DND-41 (cell line): ENCODE results near the gene KXD1.

Experiments used
- ATAC-seq: fragments of 200-7000 bp; cut with Tn5 transposase; 3 replicates; pipeline ENCODE4 v1.9.1; 2021; ENCODE audit warnings: low read depth; ENCODE audit not compliant: insufficient read depth
- DNase-seq: peaks from one replicate; pipeline ENCODE4 v3.0.0-alpha.2; 2020
- H2AFZ ChIP-seq: 2 replicates; pipeline ENCODE4 v1.6.0; 2012; ENCODE audit warnings: low read depth, low read length
- H3K27ac ChIP-seq: 2 replicates; pipeline ENCODE4 v1.5.1; 2012; ENCODE audit warnings: low read length, inconsistent platforms
- H3K27me3 ChIP-seq: fragments of 200-600 bp; sonication (generic); 2 replicates; pipeline ENCODE4 v1.6.0; 2012; ENCODE audit warnings: low read length, mild to moderate bottlenecking, inconsistent platforms; ENCODE audit not compliant: insufficient read depth, poor library complexity
- H3K36me3 ChIP-seq: 2 replicates; pipeline ENCODE4 v1.5.1; 2012; ENCODE audit warnings: low read length, inconsistent platforms; ENCODE audit not compliant: insufficient read depth
- H3K4me1 ChIP-seq: 2 replicates; pipeline ENCODE4 v1.5.1; 2012; ENCODE audit warnings: mild to moderate bottlenecking, low read length; ENCODE audit not compliant: insufficient read depth
- H3K4me2 ChIP-seq: 2 replicates; pipeline ENCODE4 v1.6.0; 2012; ENCODE audit warnings: mild to moderate bottlenecking, moderate library complexity, low read length, inconsistent platforms; ENCODE audit not compliant: insufficient read depth
- H3K4me3 ChIP-seq, 2 experiments: fragments of 200-600 bp in 1 of 2; shearing (Covaris generic) in 1 of 2; 2 replicates each; pipeline ENCODE4 v1.5.1; 2012 to 2016; ENCODE audit warnings: inconsistent platforms in 2 of 2, low read length in 2 of 2, mild to moderate bottlenecking in 2 of 2, low read depth in 1 of 2, moderate library complexity in 1 of 2
- H3K79me2 ChIP-seq: 2 replicates; pipeline ENCODE4 v1.6.0; 2012; ENCODE audit warnings: low read length, inconsistent platforms; ENCODE audit not compliant: insufficient read depth
- H3K9ac ChIP-seq: 2 replicates; pipeline ENCODE4 v1.6.0; 2012; ENCODE audit warnings: low read depth, mild to moderate bottlenecking, inconsistent platforms, low read length, moderate library complexity
- H3K9me3 ChIP-seq: 2 replicates; pipeline ENCODE4 v1.5.1; 2012; ENCODE audit warnings: low read length, moderate library complexity, mild to moderate bottlenecking, inconsistent platforms; ENCODE audit not compliant: insufficient read depth, severe bottlenecking
- H4K20me1 ChIP-seq: 2 replicates; pipeline ENCODE4 v1.6.0; 2012; ENCODE audit warnings: low read length; ENCODE audit not compliant: insufficient read depth
- CTCF ChIP-seq: IDR thresholded peaks from 2 replicates; pipeline ENCODE4 v1.5.1; 2012; ENCODE audit warnings: borderline replicate concordance, low read length, moderate library complexity, mild to moderate bottlenecking; ENCODE audit not compliant: poor library complexity, severe bottlenecking; ENCODE audit errors: extremely low read depth
- EZH2 ChIP-seq: IDR thresholded peaks from 3 replicates; pipeline ENCODE4 v1.6.1; 2012; ENCODE audit warnings: borderline replicate concordance, low read depth, mild to moderate bottlenecking, moderate library complexity, low read length, inconsistent platforms; ENCODE audit not compliant: severe bottlenecking

The KXD1 gene

GRCh38 chr19:18595475-18595874 is 37.8 kb downstream of the KXD1 start:
- Histone ChIP-seq H3K36me3 (peaks cover 7% of the 10 kb centered on the region), H3K27ac (no peak overlapping the region), H2AFZ (no peak overlapping the region), H3K79me2 (peaks cover 1% of the 10 kb centered on the region; the same call in 1 of the 2 replicates), H4K20me1 (peaks cover 6% of the 10 kb centered on the region), H3K9ac (no peak overlapping the region), H3K4me2 (no peak overlapping the region), H3K4me1 (peaks cover 23% of the 10 kb centered on the region), H3K4me3 (no peak overlapping the region), H3K27me3 (no peaks in the 10 kb centered on the region), H3K9me3 (no peaks in the 10 kb centered on the region)
- DNase-seq (no peak), ATAC-seq (no peak)
- TF ChIP-seq EZH2 = no peak
- TF ChIP-seq CTCF = no peak

- no peaks in the 10 kb centered on the region for H3K9me3 ChIP-seq
- H2AFZ ChIP-seq = no peak overlapping the region
- no peak for DNase-seq
- no peaks in the 10 kb centered on the region for H3K36me3 ChIP-seq
- no peaks in the 10 kb centered on the region for H3K27me3 ChIP-seq
- H3K4me2 ChIP-seq = no peak overlapping the region
- no peak overlapping the region for H3K9ac ChIP-seq
- H3K4me3 ChIP-seq = no peak overlapping the region
- TF ChIP-seq EZH2 = no peak
- TF ChIP-seq CTCF = no peak
- H3K79me2 ChIP-seq = no peaks in the 10 kb centered on the region
- no peak overlapping the region for H3K27ac ChIP-seq
- ATAC-seq = no peak
- no peaks in the 10 kb centered on the region for H4K20me1 ChIP-seq
- H3K4me1 ChIP-seq = peaks cover 21% of the 10 kb centered on the region
Observed at GRCh38 chr19:18596752-18597157, 39.1 kb downstream of the KXD1 start.

DNA sequence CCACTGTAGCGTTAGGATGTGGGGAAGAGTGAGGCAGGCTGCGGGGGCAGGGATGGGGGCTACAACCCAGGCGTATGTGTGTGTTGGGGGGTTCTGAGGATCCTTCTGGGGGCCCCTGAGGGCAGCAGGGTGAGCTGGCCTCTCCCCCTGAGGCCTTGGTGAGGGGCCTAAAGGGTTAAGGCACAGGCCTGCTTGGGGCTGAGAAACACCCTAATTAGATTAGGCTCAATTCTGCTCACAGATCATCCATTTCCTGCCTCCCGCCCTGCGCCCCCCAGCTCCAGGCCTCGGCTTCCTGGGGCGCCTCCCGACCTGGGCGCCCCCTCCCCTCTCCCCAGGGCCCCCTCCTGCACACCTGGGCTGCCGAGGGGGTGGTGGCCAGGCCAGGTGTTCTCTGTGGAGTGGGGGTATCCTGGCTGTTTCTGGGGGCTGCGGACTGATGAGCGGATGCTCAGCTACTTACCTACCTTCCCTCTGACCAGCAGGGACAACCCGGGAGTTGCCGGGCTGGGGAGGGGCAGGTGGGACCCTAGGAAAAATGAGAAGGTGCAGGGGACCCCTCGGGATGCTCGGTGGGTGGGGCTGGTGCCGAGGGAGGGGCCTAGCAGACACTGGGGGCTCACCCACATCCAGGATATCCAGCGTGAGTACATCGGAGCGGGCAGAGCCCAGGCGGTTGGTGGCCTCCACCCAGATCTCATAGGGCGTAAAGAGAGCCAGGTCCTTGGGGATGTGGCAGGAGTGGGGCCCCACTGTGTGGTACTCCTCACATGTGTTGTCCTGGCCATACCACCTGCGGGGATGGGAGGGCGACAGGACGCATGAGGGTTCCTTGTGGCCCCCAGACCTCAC is 40.4 kb downstream of the KXD1 start:
- Histone ChIP-seq H3K27ac (no peak overlapping the region), H3K79me2 (no peaks in the 10 kb centered on the region), H4K20me1 (no peaks in the 10 kb centered on the region), H2AFZ (no peak overlapping the region), H3K4me3 (no peak overlapping the region), H3K9me3 (no peaks in the 10 kb centered on the region), H3K36me3 (no peaks in the 10 kb centered on the region), H3K27me3 (peaks cover under 1% of the 10 kb centered on the region), H3K9ac (no peak overlapping the region), H3K4me1 (peaks cover 17% of the 10 kb centered on the region), H3K4me2 (no peak overlapping the region)
- TF ChIP-seq EZH2 = no peak
- TF ChIP-seq CTCF = no peak
- DNase-seq (no peak), ATAC-seq (no peak)
